HG02623 (cell line): ENCODE data around the gene HHIPL1.

Experiments
- ATAC-seq: cut with Tn5 transposase; IDR thresholded peaks from one replicate; pipeline ENCODE4 v1.9.1; 2021; ENCODE audit warnings: moderate library complexity; ENCODE audit not compliant: unreplicated experiment

HHIPL1 gene

DNA sequence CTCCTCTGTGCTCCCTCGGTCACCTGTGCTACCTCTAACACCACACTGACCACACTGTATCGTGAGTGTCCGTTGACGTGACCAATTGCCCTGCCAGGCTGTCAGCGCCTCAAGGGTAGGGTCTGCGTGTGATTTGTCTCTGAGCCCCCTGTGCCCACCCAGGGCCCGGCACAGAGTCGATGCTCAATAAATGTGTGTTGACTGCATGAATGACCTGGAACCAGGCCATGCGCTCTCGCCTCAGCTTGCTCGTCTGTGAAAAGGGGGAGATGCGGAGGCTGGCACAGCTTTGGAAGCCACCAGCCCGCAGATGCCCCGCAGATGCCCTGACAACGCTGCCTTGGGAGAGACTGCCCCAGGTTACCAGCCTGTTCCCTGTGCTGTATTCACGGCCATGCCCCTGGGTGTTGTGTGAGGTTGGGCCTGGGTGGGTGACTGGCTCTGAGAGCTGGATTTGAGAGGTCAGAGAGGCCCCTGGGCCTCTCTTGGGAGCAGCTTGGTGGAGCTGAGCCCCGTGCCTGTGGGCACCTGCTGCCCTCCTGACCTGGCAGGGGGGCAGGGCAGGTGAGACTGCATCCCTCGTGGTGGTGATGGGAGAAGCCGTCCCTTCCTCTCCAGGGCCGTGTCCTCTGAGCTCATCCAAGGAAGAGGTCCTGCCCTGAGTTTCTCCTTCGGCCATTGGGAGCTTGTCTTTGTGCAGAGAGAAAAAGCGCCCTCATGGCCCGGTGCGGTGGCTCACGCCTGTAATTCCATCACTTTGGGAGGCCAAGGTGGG, 82.4 kb downstream of the HHIPL1 start:
- ATAC-seq: no peak

DNA sequence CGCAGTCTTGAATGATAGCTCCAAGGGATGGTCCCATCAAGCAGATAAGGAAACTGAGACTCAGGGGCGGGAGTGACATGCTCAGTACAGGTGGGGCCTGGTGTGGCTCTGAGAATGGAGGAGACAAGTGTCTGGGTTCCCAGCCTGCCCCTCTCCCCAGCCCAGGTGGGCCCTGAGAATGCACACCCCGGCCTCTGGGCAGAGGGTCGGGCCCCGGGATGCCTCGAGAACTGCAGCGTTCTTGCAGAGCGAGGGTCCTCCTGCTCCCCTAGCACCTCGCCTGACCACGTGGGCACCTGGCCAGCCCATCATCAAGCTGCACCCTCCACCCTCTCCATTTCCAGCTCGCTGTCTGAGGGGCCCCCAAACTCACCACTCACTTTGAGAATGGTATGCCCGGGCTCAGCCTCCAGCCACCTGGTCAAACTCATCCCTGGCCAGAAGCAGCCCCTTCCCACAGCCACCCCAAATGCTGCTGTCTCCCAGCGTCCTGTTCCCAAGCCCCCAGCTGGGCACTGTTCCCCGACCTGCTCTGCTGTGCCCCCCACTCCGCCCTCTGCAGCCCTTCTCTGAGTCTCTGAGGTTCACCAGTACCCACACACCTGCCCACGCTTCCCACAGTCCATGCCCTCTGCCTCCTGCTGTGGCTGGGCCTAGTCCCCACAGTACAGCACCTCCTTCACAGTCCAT, 83.4 kb downstream of the HHIPL1 start:
- ATAC-seq: no peak

DNA sequence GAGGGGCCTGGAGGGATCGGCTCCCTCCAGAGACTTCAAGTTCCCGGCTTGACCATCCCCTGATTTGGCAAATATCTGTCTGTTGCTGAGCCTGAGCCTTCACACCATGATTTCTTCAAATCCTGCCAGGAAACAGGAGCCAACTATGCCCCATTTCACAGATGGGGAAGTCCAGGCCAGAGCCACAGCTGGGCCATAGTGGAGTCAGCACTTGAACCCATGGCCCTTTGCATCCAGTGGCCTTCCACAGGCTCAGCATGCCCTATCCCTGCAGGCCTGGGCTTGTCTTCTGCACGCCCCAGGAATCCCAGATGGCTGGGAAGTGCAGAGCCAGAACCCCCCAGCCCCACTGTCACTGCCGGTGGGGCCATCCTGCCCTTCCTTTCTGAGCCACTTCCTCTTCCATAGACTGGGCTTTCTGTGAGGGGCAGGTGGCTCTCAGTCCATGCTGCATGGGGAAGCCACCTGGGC, 84.1 kb downstream of the HHIPL1 start:
- no peak for ATAC-seq
